A673 (cell line): ENCODE data around the gene LMO1. TPM values are rescaled to one million over a fixed set of nuclear protein-coding genes. Genes with fewer than 3 reads are reported as not detected.

Source experiments
- BruUV-seq: library from RNA; stranded (reverse); fragments of 400-500 nt; replicated peaks from 2 replicates; lab custom pipeline; 2021; lab: Mats Ljungman, UMichigan
- CTCF ChIA-PET: fragments of 300-600 bp; sonication (Branson Sonifier 250); formaldehyde crosslinking; loops from one replicate; lab custom pipeline; 2022; ENCODE audit warnings: antibody characterized with exemption; lab: Charles Lee
- POLR2A ChIA-PET: fragments of 300-600 bp; sonication (Branson Sonifier 250); formaldehyde crosslinking; loops from one replicate; lab custom pipeline; 2022; ENCODE audit warnings: antibody characterized with exemption; ENCODE audit not compliant: low non-redundant PET; lab: Charles Lee
- DNase-seq: peaks from one replicate; pipeline ENCODE4 v3.0.0-alpha.2; 2015; ENCODE audit warnings: low spot score
- H3K27ac ChIP-seq: fragments of 200-600 bp; sonication (generic); 2 replicates; pipeline ENCODE4 v1.5.1; 2016; ENCODE audit warnings: mixed run types, low read depth, mild to moderate bottlenecking, mixed read lengths, antibody characterized with exemption, low read length; ENCODE audit not compliant: poor library complexity, severe bottlenecking
- H3K27me3 ChIP-seq: fragments of 200-600 bp; sonication (generic); replicated peaks from 2 replicates; pipeline ENCODE4 v1.6.1; 2017; ENCODE audit warnings: mixed run types, low read depth, mild to moderate bottlenecking, mixed read lengths, antibody characterized with exemption, low read length; ENCODE audit not compliant: insufficient read depth, poor library complexity
- H3K36me3 ChIP-seq: fragments of 200-600 bp; sonication (generic); 2 replicates; pipeline ENCODE4 v1.6.1; 2016; ENCODE audit warnings: mixed run types, mild to moderate bottlenecking, mixed read lengths, antibody characterized with exemption, low read length; ENCODE audit not compliant: insufficient read depth, poor library complexity, severe bottlenecking
- H3K4me1 ChIP-seq: fragments of 200-600 bp; sonication (generic); 2 replicates; pipeline ENCODE4 v1.6.1; 2017; ENCODE audit warnings: mixed run types, mild to moderate bottlenecking, mixed read lengths, antibody characterized with exemption, low read length; ENCODE audit not compliant: insufficient read depth, poor library complexity, severe bottlenecking
- H3K4me3 ChIP-seq: fragments of 200-600 bp; sonication (generic); 2 replicates; pipeline ENCODE4 v1.5.1; 2016; ENCODE audit warnings: low read depth, mixed run types, mild to moderate bottlenecking, mixed read lengths, low read length; ENCODE audit not compliant: poor library complexity, severe bottlenecking
- H3K9me3 ChIP-seq: fragments of 200-600 bp; sonication (generic); 2 replicates; pipeline ENCODE4 v1.6.1; 2016; ENCODE audit warnings: mixed run types, low read depth, mild to moderate bottlenecking, mixed read lengths, antibody characterized with exemption, low read length; ENCODE audit not compliant: poor library complexity, severe bottlenecking
- EZH2 ChIP-seq: fragments of 200-600 bp; sonication (generic); IDR thresholded peaks from 2 replicates; pipeline ENCODE4 v1.6.1; 2017; ENCODE audit warnings: borderline replicate concordance, low read depth, mild to moderate bottlenecking, mixed read lengths, antibody characterized with exemption, low read length; ENCODE audit not compliant: poor library complexity, severe bottlenecking
- intact Hi-C: fragments of 100-400 bp; cut with micrococcal nuclease; formaldehyde crosslinking; loops from one replicate; pipeline ENCODE4 v1.10.0; 2022; ENCODE audit not compliant: unreplicated experiment
- total RNA-seq: library from RNA; stranded (reverse); gene quantifications from 2 replicates; pipeline ENCODE4 v1.2.3, GENCODE V29; 2021
- TF ChIP-seq, protein P1 (sequence below): fragments of 300-800, 200-600 bp; sonication (generic); conservative IDR thresholded peaks from 2 replicates; pipeline ENCODE4 v1.5.1; 2017; ENCODE audit warnings: low read depth, mild to moderate bottlenecking, antibody characterized with exemption, low read length, moderate library complexity, mixed read lengths

Gene LMO1
- total RNA-seq, 1 experiment from 2014 or later = not detected

DNA sequence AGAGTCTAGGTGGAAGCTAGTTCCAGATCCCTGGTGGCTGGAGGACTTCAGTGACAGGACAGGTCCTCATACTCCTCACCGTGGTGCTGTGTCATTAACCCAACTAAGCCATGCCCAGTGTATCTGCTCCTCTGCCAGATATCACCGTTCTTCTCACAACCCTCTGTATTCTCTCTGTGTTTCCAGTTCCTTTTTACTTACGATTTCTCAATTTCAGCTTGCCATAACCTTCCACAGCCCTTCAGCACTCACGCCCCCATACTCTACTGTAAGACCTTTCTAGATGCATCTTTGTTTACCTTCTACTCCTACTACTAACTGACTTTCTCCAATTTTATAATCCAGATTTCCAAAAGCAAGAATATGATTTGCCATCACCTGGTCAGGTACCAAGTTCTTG is 68.7 kb downstream of the LMO1 start:
- H3K27me3 ChIP-seq = peaks cover 18% of the 10 kb centered on the region
- BruUV-seq = no TSS peak
- no peak overlapping the region for H3K4me3 ChIP-seq
- POLR2A ChIA-PET = no interaction called here
- H3K4me1 ChIP-seq = no peaks in the 10 kb centered on the region
- CTCF ChIA-PET = no interaction called here
- intact Hi-C loops = no loop called here
- no peak for DNase-seq
- no peak overlapping the region for H3K27ac ChIP-seq
- TF ChIP-seq, protein P1, sequence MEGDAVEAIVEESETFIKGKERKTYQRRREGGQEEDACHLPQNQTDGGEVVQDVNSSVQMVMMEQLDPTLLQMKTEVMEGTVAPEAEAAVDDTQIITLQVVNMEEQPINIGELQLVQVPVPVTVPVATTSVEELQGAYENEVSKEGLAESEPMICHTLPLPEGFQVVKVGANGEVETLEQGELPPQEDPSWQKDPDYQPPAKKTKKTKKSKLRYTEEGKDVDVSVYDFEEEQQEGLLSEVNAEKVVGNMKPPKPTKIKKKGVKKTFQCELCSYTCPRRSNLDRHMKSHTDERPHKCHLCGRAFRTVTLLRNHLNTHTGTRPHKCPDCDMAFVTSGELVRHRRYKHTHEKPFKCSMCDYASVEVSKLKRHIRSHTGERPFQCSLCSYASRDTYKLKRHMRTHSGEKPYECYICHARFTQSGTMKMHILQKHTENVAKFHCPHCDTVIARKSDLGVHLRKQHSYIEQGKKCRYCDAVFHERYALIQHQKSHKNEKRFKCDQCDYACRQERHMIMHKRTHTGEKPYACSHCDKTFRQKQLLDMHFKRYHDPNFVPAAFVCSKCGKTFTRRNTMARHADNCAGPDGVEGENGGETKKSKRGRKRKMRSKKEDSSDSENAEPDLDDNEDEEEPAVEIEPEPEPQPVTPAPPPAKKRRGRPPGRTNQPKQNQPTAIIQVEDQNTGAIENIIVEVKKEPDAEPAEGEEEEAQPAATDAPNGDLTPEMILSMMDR = no peak
- TF ChIP-seq EZH2 = no peak
- no peaks in the 10 kb centered on the region for H3K9me3 ChIP-seq
- H3K36me3 ChIP-seq = no peaks in the 10 kb centered on the region

DNA sequence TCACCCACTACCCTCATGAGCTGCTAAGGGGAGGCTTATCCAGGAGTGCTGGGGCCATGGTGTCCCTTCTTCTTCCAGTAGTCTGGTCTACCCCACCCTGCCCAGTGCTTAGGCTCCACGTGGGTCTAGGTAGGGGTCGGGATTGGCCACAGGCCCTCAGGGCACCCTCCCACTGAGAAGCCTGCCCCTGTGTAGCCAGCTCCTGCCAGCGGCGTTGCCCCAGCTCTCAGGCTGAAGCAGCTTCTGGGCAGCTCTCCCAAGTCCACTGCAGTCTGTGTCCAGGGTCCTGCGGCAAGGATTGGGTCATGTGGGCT is 70.8 kb downstream of the LMO1 start:
- no peak for DNase-seq
- Histone ChIP-seq H3K4me3 (no peak overlapping the region), H3K27me3 (peaks cover 13% of the 10 kb centered on the region), H3K9me3 (no peaks in the 10 kb centered on the region), H3K4me1 (no peaks in the 10 kb centered on the region), H3K27ac (no peak overlapping the region), H3K36me3 (no peaks in the 10 kb centered on the region)
- intact Hi-C loops = loop anchor here (1.0 kb wide), 1 partner anchor 373 kb away; no protein-coding TSS in a partner anchor
- TF ChIP-seq, protein P1 = no peak
- TF ChIP-seq EZH2 = no peak
- ChIA-PET CTCF (no interaction called here), POLR2A (no interaction called here)
- BruUV-seq = no TSS peak

DNA sequence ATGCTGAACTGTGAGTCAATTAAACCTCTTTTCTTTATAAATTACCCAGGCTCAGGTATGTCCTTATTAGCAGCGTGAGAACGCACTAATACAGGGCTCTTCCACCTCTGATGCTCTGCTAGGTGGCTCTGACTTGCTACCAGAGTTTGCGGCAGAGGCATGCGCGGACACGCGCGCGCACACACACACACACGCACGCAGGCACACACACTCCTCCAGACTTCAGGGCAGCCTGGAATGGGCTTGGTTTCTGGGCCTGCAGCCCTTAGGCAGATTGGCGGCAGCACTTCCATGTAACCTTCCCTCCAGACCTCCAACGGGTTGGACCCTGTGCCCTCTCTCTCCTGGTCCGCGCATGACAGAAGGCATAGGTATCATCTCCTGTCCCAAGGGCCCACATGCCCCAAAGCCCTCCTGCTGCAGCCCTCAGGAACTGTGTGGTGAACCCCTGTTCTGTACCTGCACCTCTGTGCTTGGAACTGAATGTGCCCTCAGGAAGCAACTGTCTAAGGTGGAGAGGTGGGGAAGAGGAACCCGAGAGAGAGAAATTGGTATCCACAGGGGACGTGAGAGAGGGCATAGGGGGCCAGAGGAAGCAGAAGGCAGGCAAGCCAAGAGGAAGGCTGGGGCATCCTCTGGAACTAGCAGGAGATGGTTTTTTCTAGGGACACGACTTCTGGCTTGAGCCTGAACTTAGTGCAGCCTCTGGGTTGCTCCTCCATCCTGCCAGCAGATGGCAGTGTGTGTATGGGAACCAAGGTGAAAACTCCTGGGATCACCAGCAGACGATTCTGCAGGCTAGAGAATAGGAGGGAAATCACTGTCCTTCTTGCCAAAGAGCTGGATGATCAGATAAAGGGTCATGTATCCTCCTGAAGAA is 71.4 kb downstream of the LMO1 start:
- CTCF ChIA-PET = no interaction called here
- H3K27ac ChIP-seq = no peak overlapping the region
- no TSS peak for BruUV-seq
- H3K4me1 ChIP-seq = no peaks in the 10 kb centered on the region
- POLR2A ChIA-PET = no interaction called here
- intact Hi-C loops = loop anchor here (1.0 kb wide), 1 partner anchor 374 kb away; no protein-coding TSS in a partner anchor
- no peaks in the 10 kb centered on the region for H3K36me3 ChIP-seq
- peaks cover 13% of the 10 kb centered on the region for H3K27me3 ChIP-seq
- no peak overlapping the region for H3K4me3 ChIP-seq
- H3K9me3 ChIP-seq = no peaks in the 10 kb centered on the region
- TF ChIP-seq, protein P1 = peak; percentile 77
- TF ChIP-seq EZH2 = no peak
- DNase-seq = peak; percentile 61
